H1 (cell line): ENCODE data around the gene TNNC1. TPM values are rescaled to one million over a fixed set of nuclear protein-coding genes. Genes with fewer than 3 reads are reported as not detected.

ENCODE experiments used
- BCL11A ChIP-seq, 2 experiments: IDR thresholded peaks; one replicate each; pipeline ENCODE4 v1.6.1; 2011; ENCODE audit warnings: low read depth in 2 of 2, low read length in 2 of 2, mild to moderate bottlenecking in 2 of 2
- CHD2 ChIP-seq: IDR thresholded peaks from 2 replicates; pipeline ENCODE4 v1.6.1; 2012; ENCODE audit warnings: low read length, improper control_type of control experiment
- CREB1 ChIP-seq: IDR thresholded peaks from 2 replicates; pipeline ENCODE4 v1.6.1; 2012; ENCODE audit warnings: inconsistent platforms
- NRF1 ChIP-seq: IDR thresholded peaks from 2 replicates; pipeline ENCODE4 v1.6.1; 2011; ENCODE audit warnings: mild to moderate bottlenecking, low read depth, low read length, improper control_type of control experiment
- SAP30 ChIP-seq: fragments of 300-600 bp; sonication (generic); IDR thresholded peaks from 2 replicates; pipeline ENCODE4 v1.7.1; 2012; ENCODE audit warnings: low read length, moderate library complexity, mild to moderate bottlenecking, inconsistent platforms; ENCODE audit not compliant: insufficient read depth, insufficient replicate concordance
- SIN3A ChIP-seq, 2 experiments: IDR thresholded peaks in 1 of 2; conservative IDR thresholded peaks in 1 of 2; 2 replicates each; pipeline ENCODE4 v1.6.1; 2011 to 2012; ENCODE audit warnings: low read length in 2 of 2, improper control_type of control experiment in 1 of 2, low read depth in 1 of 2, mild to moderate bottlenecking in 1 of 2
- SIX5 ChIP-seq: IDR thresholded peaks from 2 replicates; pipeline ENCODE4 v1.6.1; 2011; ENCODE audit warnings: mild to moderate bottlenecking, low read depth, low read length
- SP1 ChIP-seq: IDR thresholded peaks from 2 replicates; pipeline ENCODE4 v1.6.1; 2011; ENCODE audit warnings: low read depth, low read length
- SRF ChIP-seq: IDR thresholded peaks from 2 replicates; pipeline ENCODE4 v1.6.1; 2011; ENCODE audit warnings: mild to moderate bottlenecking, low read depth, low read length, moderate library complexity
- TAF1 ChIP-seq: IDR thresholded peaks from 2 replicates; pipeline ENCODE4 v1.6.1; 2011; ENCODE audit warnings: mild to moderate bottlenecking, low read depth, low read length
- TBP ChIP-seq: IDR thresholded peaks from 2 replicates; pipeline ENCODE4 v1.6.1; 2011; ENCODE audit warnings: low read depth, low read length, improper control_type of control experiment
- TEAD4 ChIP-seq: IDR thresholded peaks from 2 replicates; pipeline ENCODE4 v1.6.1; 2012; ENCODE audit warnings: low read depth, low read length, inconsistent platforms, mixed read lengths
- YY1 ChIP-seq: IDR thresholded peaks from 2 replicates; pipeline ENCODE4 v1.6.1; 2011; ENCODE audit warnings: low read depth, mild to moderate bottlenecking, low read length
- ZNF274 ChIP-seq: IDR thresholded peaks from 2 replicates; pipeline ENCODE4 v1.7.0; 2012; ENCODE audit warnings: low read length, borderline replicate concordance; ENCODE audit errors: extremely low read depth
- polyA plus RNA-seq, 7 experiments: library from polyadenylated mRNA; depleted of rRNA in 3 of 7; stranded (reverse) in 5 of 7; unstranded in 2 of 7; fragments of >200 nt in 5 of 7; fragments of 200-250 nt in 2 of 7; gene quantifications; 1 replicate in 5 of 7; 2 replicates in 1 of 7; 4 replicates in 1 of 7; pipeline versions ENCODE4 v1.2.1 to v1.2.3, GENCODE V29; 2011 to 2013; ENCODE audit warnings: missing spikeins in 2 of 7, mixed read lengths in 2 of 7
- total RNA-seq: library from RNA; stranded (reverse); fragmentation: NEBNext Ultra II Directional; extraction: Animal tissue kit (Norgen Biotek cat#: 25700); gene quantifications from 2 replicates; pipeline ENCODE4 v1.2.1, GENCODE V29; 2021
- TF ChIP-seq, protein P1 (sequence below), 3 experiments: IDR thresholded peaks; 1 replicate in 2 of 3; 2 replicates in 1 of 3; pipeline versions ENCODE4 v1.5.1 to v1.6.1; 2011; ENCODE audit warnings: low read length in 3 of 3, mild to moderate bottlenecking in 3 of 3, inconsistent platforms in 2 of 3, low read depth in 1 of 3, moderate library complexity in 1 of 3; ENCODE audit not compliant: insufficient read depth in 1 of 3; ENCODE audit errors: control extremely low read depth in 1 of 3
- TF ChIP-seq, protein P2 (sequence below): IDR thresholded peaks from 2 replicates; pipeline ENCODE4 v1.6.1; 2012; ENCODE audit warnings: low read length, inconsistent platforms
- TF ChIP-seq, protein P3 (sequence below): IDR thresholded peaks from 2 replicates; pipeline ENCODE4 v1.6.1; 2011; ENCODE audit warnings: low read length, improper control_type of control experiment
- TF ChIP-seq, protein P4 (sequence below): IDR thresholded peaks from 2 replicates; pipeline ENCODE4 v1.6.1; 2012; ENCODE audit warnings: inconsistent platforms

Gene TNNC1
- total and polyA plus RNA-seq, 2 of the 8 experiments (the other 6 are each of a cell fraction or from before 2014, with no cell fraction given) = 5.8 to 16.4 TPM

DNA sequence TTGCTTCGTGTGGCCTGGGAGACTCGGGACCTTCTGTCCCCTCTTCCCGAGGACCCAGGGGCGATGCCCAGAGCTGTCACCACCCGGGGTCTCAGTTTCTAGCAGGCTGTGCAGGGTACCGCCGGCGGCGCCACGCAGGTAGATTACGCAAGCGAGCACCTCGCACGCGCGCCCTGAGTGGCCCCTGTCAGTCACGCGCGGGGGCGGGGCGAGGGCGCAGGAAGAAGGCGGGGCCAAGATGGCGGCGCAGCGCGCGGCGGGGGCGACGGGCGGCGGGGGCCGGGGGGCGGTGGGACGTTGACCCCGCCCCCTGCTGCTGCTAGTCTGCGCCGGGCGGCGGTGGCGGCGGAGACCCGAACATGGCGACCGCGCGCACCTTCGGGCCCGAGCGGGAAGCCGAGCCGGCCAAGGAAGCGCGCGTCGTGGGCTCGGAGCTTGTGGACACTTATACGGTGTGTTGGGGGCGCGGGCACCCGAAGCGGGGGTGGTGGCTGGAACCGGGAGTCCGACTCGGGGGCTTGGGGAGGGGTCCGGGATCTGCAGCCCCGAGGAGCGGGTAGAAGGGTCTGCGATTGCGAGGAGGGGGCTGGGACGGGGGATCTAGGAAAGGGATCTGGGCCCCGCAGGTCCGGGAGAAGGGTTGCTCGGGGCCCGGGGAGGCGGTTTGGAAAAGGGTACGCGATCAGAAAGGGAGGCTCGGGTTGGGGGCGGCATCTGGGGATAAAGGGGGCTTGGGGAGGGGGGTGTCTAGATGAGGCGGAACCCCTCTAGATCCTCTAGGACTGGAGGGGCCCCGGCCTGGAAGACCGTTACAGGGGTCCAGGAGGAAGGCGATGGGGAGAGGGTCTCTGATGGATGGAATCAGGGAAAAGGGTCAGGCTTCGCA is 1.7 kb upstream of the TNNC1 start, which contains the start of gene NISCH (continued):
- TF ChIP-seq, protein P1, sequence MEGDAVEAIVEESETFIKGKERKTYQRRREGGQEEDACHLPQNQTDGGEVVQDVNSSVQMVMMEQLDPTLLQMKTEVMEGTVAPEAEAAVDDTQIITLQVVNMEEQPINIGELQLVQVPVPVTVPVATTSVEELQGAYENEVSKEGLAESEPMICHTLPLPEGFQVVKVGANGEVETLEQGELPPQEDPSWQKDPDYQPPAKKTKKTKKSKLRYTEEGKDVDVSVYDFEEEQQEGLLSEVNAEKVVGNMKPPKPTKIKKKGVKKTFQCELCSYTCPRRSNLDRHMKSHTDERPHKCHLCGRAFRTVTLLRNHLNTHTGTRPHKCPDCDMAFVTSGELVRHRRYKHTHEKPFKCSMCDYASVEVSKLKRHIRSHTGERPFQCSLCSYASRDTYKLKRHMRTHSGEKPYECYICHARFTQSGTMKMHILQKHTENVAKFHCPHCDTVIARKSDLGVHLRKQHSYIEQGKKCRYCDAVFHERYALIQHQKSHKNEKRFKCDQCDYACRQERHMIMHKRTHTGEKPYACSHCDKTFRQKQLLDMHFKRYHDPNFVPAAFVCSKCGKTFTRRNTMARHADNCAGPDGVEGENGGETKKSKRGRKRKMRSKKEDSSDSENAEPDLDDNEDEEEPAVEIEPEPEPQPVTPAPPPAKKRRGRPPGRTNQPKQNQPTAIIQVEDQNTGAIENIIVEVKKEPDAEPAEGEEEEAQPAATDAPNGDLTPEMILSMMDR (IDR thresholded peaks at IDR 0.05; ENCODE audit: control extremely low read depth in 1 of 3, insufficient read depth in 1 of 3, low read depth in 1 of 3, low read length in 3 of 3) = no peak
- TF ChIP-seq SIN3A (conservative IDR thresholded peaks at IDR 0.05 in 1 of 2, IDR thresholded peaks at IDR 0.05 in 1 of 2; ENCODE audit: low read depth in 1 of 2, low read length in 2 of 2) (0 out of 4 replicates have a peak, but pooled peaks of 1 of the 2 experiments have one; percentile 17), SP1 (no peak), SIX5 (no peak), ZNF274 (no peak), TEAD4 (no peak), TBP (no peak), TAF1 (peak; percentile 54; the same call in 1 of the 2 replicates), CREB1 (peak; percentile 32; the same call in 1 of the 2 replicates), YY1 (peak; percentile 86), CHD2 (no peak), BCL11A (IDR thresholded peaks at IDR 0.05; ENCODE audit: low read depth in 2 of 2, low read length in 2 of 2) (no peak), NRF1 (no peak), SAP30 (no peak), SRF (no peak)
- TF ChIP-seq, protein P2, sequence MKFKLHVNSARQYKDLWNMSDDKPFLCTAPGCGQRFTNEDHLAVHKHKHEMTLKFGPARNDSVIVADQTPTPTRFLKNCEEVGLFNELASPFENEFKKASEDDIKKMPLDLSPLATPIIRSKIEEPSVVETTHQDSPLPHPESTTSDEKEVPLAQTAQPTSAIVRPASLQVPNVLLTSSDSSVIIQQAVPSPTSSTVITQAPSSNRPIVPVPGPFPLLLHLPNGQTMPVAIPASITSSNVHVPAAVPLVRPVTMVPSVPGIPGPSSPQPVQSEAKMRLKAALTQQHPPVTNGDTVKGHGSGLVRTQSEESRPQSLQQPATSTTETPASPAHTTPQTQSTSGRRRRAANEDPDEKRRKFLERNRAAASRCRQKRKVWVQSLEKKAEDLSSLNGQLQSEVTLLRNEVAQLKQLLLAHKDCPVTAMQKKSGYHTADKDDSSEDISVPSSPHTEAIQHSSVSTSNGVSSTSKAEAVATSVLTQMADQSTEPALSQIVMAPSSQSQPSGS = no peak
- TF ChIP-seq, protein P3, sequence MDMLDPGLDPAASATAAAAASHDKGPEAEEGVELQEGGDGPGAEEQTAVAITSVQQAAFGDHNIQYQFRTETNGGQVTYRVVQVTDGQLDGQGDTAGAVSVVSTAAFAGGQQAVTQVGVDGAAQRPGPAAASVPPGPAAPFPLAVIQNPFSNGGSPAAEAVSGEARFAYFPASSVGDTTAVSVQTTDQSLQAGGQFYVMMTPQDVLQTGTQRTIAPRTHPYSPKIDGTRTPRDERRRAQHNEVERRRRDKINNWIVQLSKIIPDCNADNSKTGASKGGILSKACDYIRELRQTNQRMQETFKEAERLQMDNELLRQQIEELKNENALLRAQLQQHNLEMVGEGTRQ = 0 out of 2 replicates have a peak, but pooled peaks have one; percentile 13
- TF ChIP-seq, protein P4, sequence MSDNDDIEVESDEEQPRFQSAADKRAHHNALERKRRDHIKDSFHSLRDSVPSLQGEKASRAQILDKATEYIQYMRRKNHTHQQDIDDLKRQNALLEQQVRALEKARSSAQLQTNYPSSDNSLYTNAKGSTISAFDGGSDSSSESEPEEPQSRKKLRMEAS = peak; percentile 53
